HG03520 (cell line): ENCODE results near the gene GIMAP1.

Source experiments
- ATAC-seq: cut with Tn5 transposase; IDR thresholded peaks from one replicate; pipeline ENCODE4 v1.9.1; 2021; ENCODE audit warnings: mild to moderate bottlenecking, moderate library complexity; ENCODE audit not compliant: unreplicated experiment

GIMAP1 gene

GRCh38 chr7:150721970-150722373, 5.6 kb downstream of the GIMAP1 start:
- no peak for ATAC-seq

DNA sequence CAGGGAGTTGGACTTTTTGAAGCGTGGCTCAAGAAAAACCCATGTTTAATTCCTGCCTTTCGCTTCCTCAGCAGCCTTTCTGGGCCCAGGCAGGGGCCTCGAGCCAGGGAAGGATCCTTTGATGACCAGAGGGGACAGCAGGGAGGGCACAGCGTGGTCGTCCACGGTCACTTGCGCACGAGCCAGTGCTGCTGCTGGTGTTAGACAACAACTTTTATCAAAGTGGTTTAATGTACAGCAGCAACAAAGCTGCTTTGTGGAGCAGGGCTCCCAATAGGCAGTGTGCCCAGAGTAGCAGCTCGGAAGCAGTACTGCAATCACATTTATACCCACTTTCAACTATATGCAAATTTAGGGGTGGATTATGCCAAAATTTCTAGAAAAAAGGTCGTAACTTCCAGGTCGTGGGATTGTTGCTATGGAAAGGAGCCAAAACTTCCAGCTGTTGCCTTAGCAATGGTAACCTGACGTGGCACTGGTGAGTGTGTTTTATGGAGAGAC, 6.1 kb downstream of the GIMAP1 start:
- ATAC-seq: no peak

- ATAC-seq: no peak
These were observed 7.1 kb downstream of the GIMAP1 start for GRCh38 chr7:150723467-150723866.

GRCh38 chr7:150727381-150727780, 11.0 kb downstream of the GIMAP1 start:
- ATAC-seq: no peak

GRCh38 chr7:150728011-150728410, 11.6 kb downstream of the GIMAP1 start:
- no peak for ATAC-seq

DNA sequence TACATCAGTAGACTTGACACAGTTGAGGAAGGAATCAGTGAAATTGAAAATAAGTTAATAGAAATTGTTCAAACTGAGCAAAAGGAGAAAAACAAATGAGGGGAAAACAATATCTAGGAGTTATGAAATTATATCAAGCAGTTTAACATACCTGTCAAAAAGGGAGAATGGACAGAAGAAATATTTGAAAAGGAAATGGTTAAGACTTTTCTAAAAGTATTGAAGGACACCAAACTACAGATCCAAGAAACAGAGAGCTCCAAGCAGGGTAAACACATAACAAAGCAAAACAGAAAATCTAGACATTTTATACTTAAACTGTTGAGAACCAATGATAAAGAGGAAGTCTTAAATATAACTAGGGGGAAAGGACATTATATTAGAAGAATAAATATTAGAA, 12.2 kb downstream of the GIMAP1 start:
- no peak for ATAC-seq

DNA sequence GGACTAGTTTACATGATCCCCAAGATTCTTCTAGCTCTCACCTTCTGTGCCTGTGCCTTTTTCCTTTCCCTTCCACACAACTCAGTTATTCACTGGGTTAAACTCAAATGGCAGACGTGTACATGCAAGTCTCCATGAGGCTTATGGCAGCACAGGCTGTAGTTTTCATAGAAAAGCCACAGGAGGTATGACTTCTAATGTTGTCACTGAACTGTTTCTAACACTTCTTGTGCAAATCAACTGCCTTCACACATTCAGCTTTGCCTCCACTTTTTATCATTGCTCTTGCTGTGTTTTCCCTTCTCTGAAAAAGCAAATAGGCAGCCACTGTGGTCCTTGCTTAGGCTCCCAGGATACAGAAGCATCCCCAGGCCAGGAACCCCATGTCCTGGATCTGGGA, 15.5 kb downstream of the GIMAP1 start:
- no peak for ATAC-seq

- ATAC-seq: no peak
These were observed 16.5 kb downstream of the GIMAP1 start for GRCh38 chr7:150732786-150733481.

GRCh38 chr7:150733482-150734095, 17.2 kb downstream of the GIMAP1 start:
- ATAC-seq: no peak

DNA sequence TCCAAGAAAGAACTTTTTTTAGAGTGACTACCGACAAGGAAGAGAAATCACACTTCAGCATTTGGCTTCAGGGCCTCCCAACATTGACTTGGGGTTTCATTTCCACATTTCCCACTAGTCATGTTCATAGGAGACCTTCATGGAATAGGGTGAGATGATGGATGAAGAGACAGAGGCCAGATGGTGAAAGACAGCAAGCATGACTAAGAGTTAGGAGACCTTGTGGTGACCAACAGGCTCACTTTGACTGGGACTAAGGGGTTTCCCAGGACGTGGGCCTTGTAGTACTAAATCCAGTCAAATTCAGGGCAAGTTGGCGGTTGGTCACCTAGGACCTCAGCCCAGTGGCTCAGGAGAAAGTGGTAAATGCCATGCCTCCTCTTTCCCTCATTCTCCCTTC, 17.8 kb downstream of the GIMAP1 start:
- no peak for ATAC-seq

- no peak for ATAC-seq
These were observed 19.4 kb downstream of the GIMAP1 start for GRCh38 chr7:150735596-150736358.

- ATAC-seq: no peak
These were observed 20.5 kb downstream of the GIMAP1 start for GRCh38 chr7:150736864-150737263.

- peak; percentile 41 for ATAC-seq
These were observed 21.0 kb downstream of the GIMAP1 start, which contains the start of gene GIMAP5 for GRCh38 chr7:150737265-150738055. Gene GIMAP5 (plus strand): TSS chr7:150737418. CDS start chr7:150740885, 3,467 bp downstream.

DNA sequence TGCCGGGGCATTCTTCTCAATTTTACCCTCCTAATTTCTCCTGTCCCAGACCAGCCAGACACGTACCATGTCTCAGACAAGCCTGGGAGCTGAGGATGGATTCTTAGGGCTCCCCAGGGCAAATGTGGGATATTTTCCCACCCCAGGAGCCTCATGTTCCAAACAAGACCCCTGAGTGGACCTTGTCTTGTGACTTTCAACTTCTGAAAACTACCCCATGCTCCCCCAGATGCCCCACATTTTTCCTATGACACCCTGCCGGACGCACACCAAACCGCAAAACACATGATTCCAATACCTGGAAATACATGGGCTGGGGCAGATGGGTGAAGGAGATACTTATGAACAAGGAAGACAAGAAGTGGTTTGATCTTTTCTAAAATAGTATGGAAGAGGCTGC, 21.7 kb downstream of the GIMAP1 start:
- ATAC-seq: no peak

GRCh38 chr7:150738591-150739001, 22.2 kb downstream of the GIMAP1 start:
- no peak for ATAC-seq

GRCh38 chr7:150739033-150739432, 22.6 kb downstream of the GIMAP1 start:
- ATAC-seq: no peak

- ATAC-seq: no peak
These were observed 23.6 kb downstream of the GIMAP1 start for GRCh38 chr7:150740053-150740452.

DNA sequence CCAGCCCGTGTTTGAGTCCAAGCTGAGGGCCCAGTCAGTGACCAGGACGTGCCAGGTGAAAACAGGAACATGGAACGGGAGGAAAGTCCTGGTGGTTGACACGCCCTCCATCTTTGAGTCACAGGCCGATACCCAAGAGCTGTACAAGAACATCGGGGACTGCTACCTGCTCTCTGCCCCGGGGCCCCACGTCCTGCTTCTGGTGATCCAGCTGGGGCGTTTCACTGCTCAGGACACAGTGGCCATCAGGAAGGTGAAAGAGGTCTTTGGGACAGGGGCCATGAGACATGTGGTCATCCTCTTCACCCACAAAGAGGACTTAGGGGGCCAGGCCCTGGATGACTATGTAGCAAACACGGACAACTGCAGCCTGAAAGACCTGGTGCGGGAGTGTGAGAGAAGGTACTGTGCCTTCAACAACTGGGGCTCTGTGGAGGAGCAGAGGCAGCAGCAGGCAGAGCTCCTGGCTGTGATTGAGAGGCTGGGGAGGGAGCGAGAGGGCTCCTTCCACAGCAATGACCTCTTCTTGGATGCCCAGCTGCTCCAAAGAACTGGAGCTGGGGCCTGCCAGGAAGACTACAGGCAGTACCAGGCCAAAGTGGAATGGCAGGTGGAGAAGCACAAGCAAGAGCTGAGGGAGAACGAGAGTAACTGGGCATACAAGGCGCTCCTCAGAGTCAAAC, 26.0 kb downstream of the GIMAP1 start:
- no peak for ATAC-seq

- no peak for ATAC-seq
These were observed 27.7 kb downstream of the GIMAP1 start for GRCh38 chr7:150744041-150744656.

DNA sequence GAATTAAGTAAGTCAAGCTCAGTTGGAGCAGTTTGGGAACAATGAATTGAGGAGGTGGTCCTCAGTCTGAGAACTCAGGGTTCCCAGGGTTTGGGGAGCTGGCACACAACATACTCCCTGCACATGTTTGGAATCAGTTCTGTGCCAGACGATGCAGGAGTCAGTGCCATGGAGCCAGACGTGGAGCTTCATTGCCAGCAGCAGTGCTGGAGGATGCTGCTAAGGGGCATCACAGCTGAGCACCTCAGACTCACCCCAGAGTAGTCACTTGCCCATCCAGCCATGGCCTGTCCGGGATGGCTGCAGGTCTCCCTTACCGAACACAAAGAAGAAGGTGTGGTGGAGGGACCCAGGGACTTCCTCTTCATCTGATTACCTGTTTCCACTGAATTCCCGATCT, 28.7 kb downstream of the GIMAP1 start:
- no peak for ATAC-seq
